ENCODE measurements around the gene MERTK. TPM values are rescaled to one million over a fixed set of nuclear protein-coding genes. Genes with fewer than 3 reads are reported as not detected.

The MERTK gene
- total RNA-seq, 1 experiment from 2014 or later = 14.5 TPM

GRCh38 chr2:112054847-112055729 is 156.7 kb downstream of the MERTK start, which contains the start of gene TMEM87B:
Gene TMEM87B (plus strand): TSS chr2:112055269. CDS start chr2:112055592, 323 bp downstream.
- ChIA-PET POLR2A (interaction anchor here (0.6 to 0.7 kb wide), 2 partner anchors 42 to 127 kb away, joined by 3 read pairs; no protein-coding TSS in a partner anchor), CTCF (interaction anchor here (0.6 kb wide), 2 partner anchors 34 to 267 kb away, joined by 3 to 4 read pairs; no protein-coding TSS in a partner anchor)
- intact Hi-C loops (cut with micrococcal nuclease; ENCODE audit: unreplicated experiment) (no loop called here), in situ Hi-C loops (cut with HindIII; ENCODE audit: low pct_unique_long_range_greater_than_20kb, low sequenced_read_pairs) (no loop called here)
- Histone ChIP-seq H3K36me3 (ENCODE audit: control insufficient read depth, insufficient read depth, low read length) (peaks cover 2% of the 10 kb centered on the region; the same call in 1 of the 2 replicates), H3K27me3 (ENCODE audit: control insufficient read depth, insufficient read depth, low read length) (no peaks in the 10 kb centered on the region), H3K9me3 (ENCODE audit: control insufficient read depth, insufficient read depth, low read depth, low read length) (no peaks in the 10 kb centered on the region), H3K4me1 (ENCODE audit: control insufficient read depth, insufficient read depth, low read length) (peaks cover 14% of the 10 kb centered on the region), H3K4me3 (ENCODE audit: low read depth in 2 of 2, low read length in 2 of 2) (peak within 1 kb of the TSS; percentile 82 to 92), H3K27ac (ENCODE audit: low read length) (peak within 1 kb of the TSS; percentile 81)
- DNase-seq (ENCODE audit: low read depth, low spot score) (peak; percentile 57), ATAC-seq (peak; percentile 79)
- BruUV-seq (replicated peaks) = no TSS peak
- TF ChIP-seq TCF7L2 (IDR thresholded peaks at IDR 0.05; ENCODE audit: low read depth, low read length) (no peak), POLR2AphosphoS5 (IDR thresholded peaks at IDR 0.05; ENCODE audit: low read depth, low read length) (peak; percentile 53; the same call in 1 of the 2 replicates), SIN3A (IDR thresholded peaks at IDR 0.05; ENCODE audit: borderline replicate concordance, insufficient read depth, low read depth, low read length) (peak; percentile 66; the same call in 1 of the 2 replicates)

GRCh38 chr2:112055730-112056625 is 157.6 kb downstream of the MERTK start:
- Histone ChIP-seq H3K4me3 (ENCODE audit: low read depth in 2 of 2, low read length in 2 of 2) (peak overlapping the region; percentile 82 to 92), H3K27me3 (ENCODE audit: control insufficient read depth, insufficient read depth, low read length) (no peaks in the 10 kb centered on the region), H3K36me3 (ENCODE audit: control insufficient read depth, insufficient read depth, low read length) (peaks cover 2% of the 10 kb centered on the region; the same call in 1 of the 2 replicates), H3K9me3 (ENCODE audit: control insufficient read depth, insufficient read depth, low read depth, low read length) (no peaks in the 10 kb centered on the region), H3K27ac (ENCODE audit: low read length) (peak overlapping the region; percentile 81), H3K4me1 (ENCODE audit: control insufficient read depth, insufficient read depth, low read length) (peaks cover 14% of the 10 kb centered on the region)
- TF ChIP-seq TCF7L2 (IDR thresholded peaks at IDR 0.05; ENCODE audit: low read depth, low read length) (no peak), REST (IDR thresholded peaks at IDR 0.05; ENCODE audit: insufficient read depth in 1 of 2, low read depth in 2 of 2, low read length in 1 of 2) (no peak), POLR2AphosphoS5 (IDR thresholded peaks at IDR 0.05; ENCODE audit: low read depth, low read length) (no peak), SIN3A (IDR thresholded peaks at IDR 0.05; ENCODE audit: borderline replicate concordance, insufficient read depth, low read depth, low read length) (no peak)
- TF ChIP-seq, protein P1, sequence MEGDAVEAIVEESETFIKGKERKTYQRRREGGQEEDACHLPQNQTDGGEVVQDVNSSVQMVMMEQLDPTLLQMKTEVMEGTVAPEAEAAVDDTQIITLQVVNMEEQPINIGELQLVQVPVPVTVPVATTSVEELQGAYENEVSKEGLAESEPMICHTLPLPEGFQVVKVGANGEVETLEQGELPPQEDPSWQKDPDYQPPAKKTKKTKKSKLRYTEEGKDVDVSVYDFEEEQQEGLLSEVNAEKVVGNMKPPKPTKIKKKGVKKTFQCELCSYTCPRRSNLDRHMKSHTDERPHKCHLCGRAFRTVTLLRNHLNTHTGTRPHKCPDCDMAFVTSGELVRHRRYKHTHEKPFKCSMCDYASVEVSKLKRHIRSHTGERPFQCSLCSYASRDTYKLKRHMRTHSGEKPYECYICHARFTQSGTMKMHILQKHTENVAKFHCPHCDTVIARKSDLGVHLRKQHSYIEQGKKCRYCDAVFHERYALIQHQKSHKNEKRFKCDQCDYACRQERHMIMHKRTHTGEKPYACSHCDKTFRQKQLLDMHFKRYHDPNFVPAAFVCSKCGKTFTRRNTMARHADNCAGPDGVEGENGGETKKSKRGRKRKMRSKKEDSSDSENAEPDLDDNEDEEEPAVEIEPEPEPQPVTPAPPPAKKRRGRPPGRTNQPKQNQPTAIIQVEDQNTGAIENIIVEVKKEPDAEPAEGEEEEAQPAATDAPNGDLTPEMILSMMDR (IDR thresholded peaks at IDR 0.05) = no peak
- ATAC-seq (peak; percentile 15; the same call in 1 of the 2 replicates), DNase-seq (ENCODE audit: low read depth, low spot score) (peak; percentile 47)
- BruUV-seq (replicated peaks) = no TSS peak
- intact Hi-C loops (cut with micrococcal nuclease; ENCODE audit: unreplicated experiment) = no loop called here
- ChIA-PET POLR2A (interaction anchor here (0.7 kb wide), 1 partner anchor 128 kb away, joined by 3 read pairs; no protein-coding TSS in a partner anchor), CTCF (no interaction called here)
- in situ Hi-C loops (cut with HindIII; ENCODE audit: low pct_unique_long_range_greater_than_20kb, low sequenced_read_pairs) = no loop called here
